ENCODE data around the gene RRAD. TPM values are rescaled to one million over a fixed set of nuclear protein-coding genes. Genes with fewer than 3 reads are reported as not detected.
"Not testable (repeated sequence)": the region's sequence is repeated elsewhere in the genome, so short reads cannot be mapped to it uniquely, and the experiment has no call there.

The RRAD gene
- total RNA-seq, 1 donor from 2014 or later = 135 TPM

- peak; percentile 26 for DNase-seq
- intact Hi-C loops (cut with micrococcal nuclease) = no loop called here
Observed at GRCh38 chr16:66959704-66960161, 34.4 kb upstream of the RRAD start.

DNA sequence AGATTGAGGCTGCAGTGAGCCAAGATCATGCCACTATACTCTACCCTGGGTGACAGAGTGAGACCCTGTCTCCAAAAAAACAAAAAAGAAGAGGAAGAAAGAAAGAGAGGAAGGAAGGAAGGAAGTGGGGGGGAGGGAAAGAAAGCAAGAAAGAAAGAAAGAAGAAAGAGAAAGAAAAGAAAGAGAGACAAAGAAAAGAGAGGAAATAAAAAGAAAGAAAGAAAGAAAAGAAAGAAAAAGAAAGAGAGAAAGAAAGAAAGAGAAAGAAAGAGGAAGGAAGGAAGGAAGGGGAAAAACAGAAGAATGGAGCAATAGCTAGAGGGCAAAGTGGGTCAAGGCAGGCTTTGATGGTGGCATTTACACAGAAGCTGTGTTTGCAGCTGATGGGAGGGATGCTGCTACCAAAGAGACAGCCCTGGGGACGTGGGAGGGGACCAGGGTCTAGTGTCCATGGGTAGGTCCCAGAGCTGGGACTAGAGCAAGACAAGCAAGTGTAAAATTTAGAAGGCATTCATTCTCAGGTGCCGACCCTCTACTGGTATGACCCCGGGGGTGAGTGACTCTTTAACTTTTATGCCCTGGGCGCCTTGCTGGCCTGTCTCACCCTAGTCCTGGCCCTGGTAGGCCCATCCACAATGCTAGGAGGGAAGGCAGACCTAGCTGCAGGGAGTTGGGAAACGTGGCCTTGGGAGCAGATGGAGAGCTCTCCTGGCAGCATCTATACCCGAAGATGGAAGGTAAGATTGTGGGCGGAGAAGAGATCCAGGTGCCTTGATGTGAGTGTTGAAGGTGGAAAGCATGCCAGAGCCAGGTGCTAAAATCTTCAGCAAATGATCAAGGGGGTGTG lies 33.7 kb upstream of the RRAD start:
- TF ChIP-seq CTCF (IDR thresholded peaks at IDR 0.05; ENCODE audit: borderline replicate concordance) = no peak
- Histone ChIP-seq H3K36me3 (no peaks in the 10 kb centered on the region), H3K4me1 (peaks cover 4% of the 10 kb centered on the region), H3K4me3 (no peak overlapping the region), H3K27me3 (ENCODE audit: low read depth) (no peaks in the 10 kb centered on the region), H3K9me3 (replicated peaks) (no peaks in the 10 kb centered on the region), H3K27ac (replicated peaks) (no peak overlapping the region)
- intact Hi-C loops (cut with micrococcal nuclease) = no loop called here
- DNase-seq = no peak

More at GRCh38 chr16:66959704-66960161, 34.4 kb upstream of the RRAD start:
- no peak for TF ChIP-seq CTCF (IDR thresholded peaks at IDR 0.05; ENCODE audit: borderline replicate concordance)
- Histone ChIP-seq H3K27me3 (ENCODE audit: low read depth) (peaks cover 1% of the 10 kb centered on the region), H3K27ac (replicated peaks) (no peak overlapping the region), H3K9me3 (replicated peaks) (no peaks in the 10 kb centered on the region), H3K36me3 (no peaks in the 10 kb centered on the region), H3K4me3 (no peak overlapping the region), H3K4me1 (peaks cover 4% of the 10 kb centered on the region)

DNA sequence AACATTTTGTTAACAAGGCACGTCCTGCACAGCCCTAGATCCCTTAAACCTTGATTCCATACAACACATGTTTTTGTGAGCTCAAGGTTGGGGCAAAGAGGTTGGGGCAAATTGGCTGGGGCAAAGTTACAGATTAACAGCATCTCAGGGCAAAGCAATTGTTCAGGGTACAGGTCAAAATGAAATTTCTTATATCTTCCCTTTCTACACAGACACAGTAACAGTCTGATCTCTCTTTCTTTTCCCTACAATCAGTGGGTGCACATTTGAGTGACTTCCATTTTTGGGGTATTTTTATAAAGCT lies 30.8 kb upstream of the RRAD start:
- H3K27ac ChIP-seq (replicated peaks); H3K9me3 ChIP-seq (replicated peaks); H3K36me3 ChIP-seq; intact Hi-C loops (cut with micrococcal nuclease); DNase-seq; H3K4me3 ChIP-seq; H3K4me1 ChIP-seq: not testable (repeated sequence)
- H3K27me3 ChIP-seq (ENCODE audit: low read depth) = peaks cover 26% of the 10 kb centered on the region

- H3K9me3 ChIP-seq (replicated peaks); H3K4me1 ChIP-seq; H3K27ac ChIP-seq (replicated peaks); H3K4me3 ChIP-seq; intact Hi-C loops (cut with micrococcal nuclease); H3K36me3 ChIP-seq; DNase-seq: not testable (repeated sequence)
- H3K27me3 ChIP-seq (ENCODE audit: low read depth) = peaks cover 29% of the 10 kb centered on the region
Observed at GRCh38 chr16:66955363-66956153, 30.2 kb upstream of the RRAD start.

DNA sequence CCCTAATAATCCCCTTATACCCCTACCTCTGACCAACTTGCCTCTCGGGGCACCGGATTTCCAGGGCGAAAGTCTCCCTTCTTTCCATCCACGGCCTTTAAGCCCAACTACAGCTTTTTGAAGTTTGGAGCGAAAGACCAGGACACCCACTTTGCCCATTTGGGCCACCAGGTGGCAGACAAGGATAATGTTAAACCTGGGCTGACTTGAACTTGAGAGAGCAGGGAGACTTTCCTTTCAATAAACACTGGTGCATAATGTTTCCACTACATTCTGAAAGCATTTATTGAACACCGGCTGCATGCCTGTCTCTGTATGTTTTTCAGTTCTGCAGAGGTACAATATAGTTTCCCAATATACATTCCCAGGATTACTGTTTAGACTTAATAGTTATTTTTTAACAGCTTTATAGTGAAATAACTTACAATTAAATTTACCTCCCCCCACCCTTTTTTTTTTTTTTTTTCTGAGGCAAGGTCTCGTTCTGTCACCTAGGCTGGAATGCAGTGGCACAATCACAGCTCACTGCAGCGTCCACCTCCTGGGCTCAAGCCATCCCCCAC lies 28.8 kb upstream of the RRAD start:
- H3K9me3 ChIP-seq (replicated peaks) = peaks cover 7% of the 10 kb centered on the region
- no peak overlapping the region for H3K27ac ChIP-seq (replicated peaks)
- H3K4me3 ChIP-seq = no peak overlapping the region
- intact Hi-C loops (cut with micrococcal nuclease) = no loop called here
- H3K36me3 ChIP-seq = no peaks in the 10 kb centered on the region
- peaks cover 34% of the 10 kb centered on the region for H3K27me3 ChIP-seq (ENCODE audit: low read depth)
- peak; percentile 68 for DNase-seq
- H3K4me1 ChIP-seq = peaks cover 5% of the 10 kb centered on the region
- peak; percentile 84 for TF ChIP-seq CTCF (IDR thresholded peaks at IDR 0.05; ENCODE audit: borderline replicate concordance)

- H3K4me1 ChIP-seq = peaks cover 11% of the 10 kb centered on the region
- intact Hi-C loops (cut with micrococcal nuclease) = no loop called here
- H3K36me3 ChIP-seq = no peaks in the 10 kb centered on the region
- DNase-seq = no peak
- no peak overlapping the region for H3K27ac ChIP-seq (replicated peaks)
- H3K27me3 ChIP-seq (ENCODE audit: low read depth) = peaks cover 34% of the 10 kb centered on the region
- H3K4me3 ChIP-seq = no peak overlapping the region
- TF ChIP-seq CTCF (IDR thresholded peaks at IDR 0.05; ENCODE audit: borderline replicate concordance) = no peak
- H3K9me3 ChIP-seq (replicated peaks) = peaks cover 7% of the 10 kb centered on the region
Observed at GRCh38 chr16:66953462-66954096, 28.2 kb upstream of the RRAD start.

All from left ventricle myocardium inferior (tissue), 1 donor.